Measurements from ENCODE around the gene IFIT1B.
"Not testable (repeated sequence)": the region's sequence is repeated elsewhere in the genome, so short reads cannot be mapped to it uniquely, and the experiment has no call there.

The IFIT1B gene

DNA sequence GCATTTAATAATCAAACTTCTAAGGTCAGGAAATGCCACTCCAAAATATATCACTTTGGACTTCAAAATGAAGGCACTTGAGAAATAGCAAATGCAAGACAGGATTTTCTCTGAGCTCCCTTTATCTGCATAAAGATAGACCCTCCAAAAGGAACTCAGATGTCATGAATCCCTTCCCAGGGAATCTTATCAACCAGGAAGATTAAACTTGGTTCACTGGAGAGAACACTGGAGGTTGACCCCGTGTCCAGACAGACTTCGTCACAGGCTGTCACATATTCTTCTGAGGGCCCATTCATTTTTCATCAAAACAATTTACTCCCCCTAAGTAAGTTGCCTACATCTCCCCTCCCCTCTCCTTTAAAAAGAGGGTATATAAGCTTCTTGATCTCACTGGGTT lies 28.9 kb upstream of the IFIT1B start:
- TF ChIP-seq, protein P1, sequence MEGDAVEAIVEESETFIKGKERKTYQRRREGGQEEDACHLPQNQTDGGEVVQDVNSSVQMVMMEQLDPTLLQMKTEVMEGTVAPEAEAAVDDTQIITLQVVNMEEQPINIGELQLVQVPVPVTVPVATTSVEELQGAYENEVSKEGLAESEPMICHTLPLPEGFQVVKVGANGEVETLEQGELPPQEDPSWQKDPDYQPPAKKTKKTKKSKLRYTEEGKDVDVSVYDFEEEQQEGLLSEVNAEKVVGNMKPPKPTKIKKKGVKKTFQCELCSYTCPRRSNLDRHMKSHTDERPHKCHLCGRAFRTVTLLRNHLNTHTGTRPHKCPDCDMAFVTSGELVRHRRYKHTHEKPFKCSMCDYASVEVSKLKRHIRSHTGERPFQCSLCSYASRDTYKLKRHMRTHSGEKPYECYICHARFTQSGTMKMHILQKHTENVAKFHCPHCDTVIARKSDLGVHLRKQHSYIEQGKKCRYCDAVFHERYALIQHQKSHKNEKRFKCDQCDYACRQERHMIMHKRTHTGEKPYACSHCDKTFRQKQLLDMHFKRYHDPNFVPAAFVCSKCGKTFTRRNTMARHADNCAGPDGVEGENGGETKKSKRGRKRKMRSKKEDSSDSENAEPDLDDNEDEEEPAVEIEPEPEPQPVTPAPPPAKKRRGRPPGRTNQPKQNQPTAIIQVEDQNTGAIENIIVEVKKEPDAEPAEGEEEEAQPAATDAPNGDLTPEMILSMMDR (IDR thresholded peaks at IDR 0.05; ENCODE audit: control insufficient read depth, extremely low read depth, insufficient read depth) = no peak
- no peak overlapping the region for H3K4me3 ChIP-seq (ENCODE audit: low read depth, low read length)
- no peak for DNase-seq (ENCODE audit: low read depth)

DNA sequence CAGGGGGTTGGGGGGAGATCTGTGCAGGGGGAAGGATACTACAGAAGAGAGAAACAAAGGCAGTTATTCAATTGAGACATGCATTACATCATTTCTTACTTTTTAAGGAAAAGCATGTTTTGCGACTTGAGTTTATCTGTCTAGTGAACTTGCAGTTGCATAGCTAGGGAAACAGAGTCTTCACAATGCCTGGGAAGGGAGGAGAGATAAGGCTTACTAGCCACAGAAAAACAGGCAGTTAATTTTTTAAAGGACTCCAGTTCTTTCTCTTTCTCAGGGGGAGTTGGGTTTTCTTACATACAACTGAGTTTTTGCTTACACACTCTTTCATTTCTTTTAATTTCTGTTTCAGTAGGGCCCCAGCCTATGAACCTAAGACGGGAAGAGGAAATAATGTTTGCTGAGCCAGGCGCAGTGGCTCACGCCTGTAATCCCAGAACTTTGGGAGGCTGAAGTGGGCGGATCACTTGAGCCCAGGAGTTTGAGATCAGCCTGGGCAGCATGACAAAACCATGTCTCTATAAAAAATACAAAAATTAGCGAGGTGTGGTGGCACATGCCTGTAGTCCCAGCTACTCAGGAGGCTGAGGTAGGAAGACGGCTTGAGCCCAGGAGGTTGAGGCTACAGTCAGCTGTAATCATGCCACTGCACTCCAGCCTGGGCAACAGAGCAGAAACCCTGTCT lies 27.1 kb upstream of the IFIT1B start:
- H3K4me3 ChIP-seq (ENCODE audit: low read depth, low read length); DNase-seq (ENCODE audit: low read depth): not testable (repeated sequence)

GRCh38 chr10:89351412-89351779 lies 26.5 kb upstream of the IFIT1B start:
- no peak for DNase-seq (ENCODE audit: low read depth)
- no peak overlapping the region for H3K4me3 ChIP-seq (ENCODE audit: low read depth, low read length)
- TF ChIP-seq, protein P1 (IDR thresholded peaks at IDR 0.05; ENCODE audit: control insufficient read depth, extremely low read depth, insufficient read depth) = no peak

DNA sequence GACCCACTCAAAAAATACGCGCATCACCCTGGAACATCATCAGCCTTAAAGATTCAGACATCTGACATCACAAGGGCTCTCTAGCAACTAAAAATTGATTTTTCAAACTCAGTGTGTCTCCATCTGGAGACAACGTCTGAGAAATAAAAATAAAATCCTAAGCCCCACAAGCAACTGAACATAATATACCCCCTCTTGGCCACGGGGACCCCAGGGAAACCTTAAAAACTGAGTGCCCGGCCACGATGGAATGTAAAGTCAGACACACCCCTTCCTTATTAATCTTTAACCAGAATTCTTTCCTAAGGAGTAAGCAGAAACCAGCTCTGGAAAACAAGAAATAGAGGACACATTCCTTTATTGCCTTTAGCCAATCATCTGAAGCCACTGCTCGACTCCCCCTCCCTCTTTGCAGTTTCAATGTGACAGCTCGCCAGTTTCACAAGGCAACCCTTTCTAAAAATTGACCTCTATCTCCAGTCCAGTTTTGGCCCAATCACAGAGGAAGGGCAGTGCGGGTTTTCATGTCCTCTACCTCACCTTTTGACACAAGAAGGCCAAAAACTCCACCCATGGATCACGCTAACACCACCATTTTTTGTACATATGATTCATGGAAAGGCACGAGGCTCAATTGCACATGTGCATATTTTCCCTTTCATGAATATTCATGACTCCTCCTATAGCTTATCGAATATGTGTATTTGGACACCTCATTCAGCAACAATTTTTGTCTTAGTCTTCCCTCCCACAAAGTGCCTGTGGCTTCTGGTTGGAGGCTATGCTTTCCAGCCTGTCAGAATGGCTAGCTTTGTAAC lies 25.9 kb upstream of the IFIT1B start:
- no peak overlapping the region for H3K4me3 ChIP-seq (ENCODE audit: low read depth, low read length)
- TF ChIP-seq, protein P1 (IDR thresholded peaks at IDR 0.05; ENCODE audit: control insufficient read depth, extremely low read depth, insufficient read depth) = no peak

GRCh38 chr10:89352802-89353201 lies 25.1 kb upstream of the IFIT1B start:
- DNase-seq (ENCODE audit: low read depth) = no peak
- TF ChIP-seq, protein P1 (IDR thresholded peaks at IDR 0.05; ENCODE audit: control insufficient read depth, extremely low read depth, insufficient read depth) = no peak
- H3K4me3 ChIP-seq (ENCODE audit: low read depth, low read length) = no peak overlapping the region

More for the DNA sequence above, 25.9 kb upstream of the IFIT1B start:
- no peak for DNase-seq (ENCODE audit: low read depth)

DNA sequence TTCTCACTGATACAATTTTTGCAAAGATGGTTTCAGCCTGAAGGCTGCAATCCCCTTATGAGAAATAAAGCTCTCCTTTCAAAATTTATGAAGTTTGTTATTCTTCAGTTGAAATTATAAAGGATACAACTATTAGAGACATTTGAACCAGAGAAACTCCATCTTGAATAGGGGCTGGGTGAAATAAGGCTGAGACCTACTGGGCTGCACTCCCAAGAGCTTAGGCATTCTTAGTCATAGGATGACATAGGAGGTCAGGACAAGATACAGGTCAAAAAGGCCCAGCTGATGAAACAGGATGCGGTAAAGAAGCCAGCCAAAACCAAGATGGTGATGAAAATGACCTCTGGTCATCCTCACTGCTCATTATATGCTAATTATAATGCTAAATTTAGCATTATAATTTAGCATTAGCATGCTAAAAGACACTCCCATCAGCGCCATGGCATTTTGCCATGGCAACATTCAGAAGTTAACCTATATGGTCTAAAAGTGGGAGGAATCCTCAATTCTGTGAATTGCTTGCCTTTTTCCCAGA lies 22.4 kb upstream of the IFIT1B start:
- TF ChIP-seq, protein P1 (IDR thresholded peaks at IDR 0.05; ENCODE audit: control insufficient read depth, extremely low read depth, insufficient read depth) = no peak
- no peak for DNase-seq (ENCODE audit: low read depth)
- H3K4me3 ChIP-seq (ENCODE audit: low read depth, low read length) = no peak overlapping the region

DNA sequence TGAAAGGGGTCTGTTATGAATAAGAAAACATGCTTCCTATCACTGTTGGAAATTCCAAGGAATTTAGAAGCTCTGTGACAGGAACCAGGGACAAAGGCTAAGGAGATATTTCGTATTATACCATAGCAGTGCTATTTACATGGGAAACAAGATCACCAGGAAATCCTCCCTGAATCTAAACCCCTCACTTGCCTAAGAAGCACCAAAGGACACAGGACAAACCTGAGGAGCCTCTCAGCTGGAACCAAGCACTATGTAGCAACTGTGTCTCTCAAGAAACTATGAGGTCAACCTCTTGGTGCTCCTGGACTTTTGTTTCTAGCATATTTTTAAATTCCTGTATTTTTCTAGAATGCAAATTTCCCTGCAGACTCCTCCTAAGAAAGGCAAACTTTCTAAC lies 20.8 kb upstream of the IFIT1B start:
- DNase-seq (ENCODE audit: low read depth) = no peak
- H3K4me3 ChIP-seq (ENCODE audit: low read depth, low read length) = no peak overlapping the region
- TF ChIP-seq, protein P1 (IDR thresholded peaks at IDR 0.05; ENCODE audit: control insufficient read depth, extremely low read depth, insufficient read depth) = no peak

Data from LNCaP clone FGC (cell line).